GM21528 (cell line): ENCODE data around the gene MRPL49.
"Not testable (repeated sequence)": the region's sequence is repeated elsewhere in the genome, so short reads cannot be mapped to it uniquely, and the experiment has no call there.

ENCODE experiments used
- ATAC-seq: cut with Tn5 transposase; IDR thresholded peaks from one replicate; pipeline ENCODE4 v1.9.1; 2021; ENCODE audit warnings: mild to moderate bottlenecking, moderate library complexity; ENCODE audit not compliant: unreplicated experiment, low FRiP score

MRPL49 gene

DNA sequence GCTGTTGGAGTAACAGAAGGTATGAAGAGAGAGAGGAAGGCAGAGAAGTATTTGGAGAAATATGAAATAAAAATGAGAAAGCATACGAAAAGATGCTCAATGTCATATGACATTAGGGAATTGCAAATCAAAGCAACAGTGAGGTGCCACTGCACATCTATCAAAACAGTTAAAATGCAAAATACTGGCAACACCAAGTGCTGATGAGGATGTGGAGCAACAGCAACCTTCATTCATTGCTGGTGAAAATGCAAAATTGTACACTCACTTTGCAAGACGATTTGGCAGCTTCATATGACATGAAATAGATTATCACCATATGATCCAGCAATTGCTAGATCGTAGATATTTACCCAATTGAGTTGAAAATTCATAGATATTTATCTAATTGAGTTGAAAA is 38.5 kb downstream of the MRPL49 start:
- ATAC-seq = no peak

DNA sequence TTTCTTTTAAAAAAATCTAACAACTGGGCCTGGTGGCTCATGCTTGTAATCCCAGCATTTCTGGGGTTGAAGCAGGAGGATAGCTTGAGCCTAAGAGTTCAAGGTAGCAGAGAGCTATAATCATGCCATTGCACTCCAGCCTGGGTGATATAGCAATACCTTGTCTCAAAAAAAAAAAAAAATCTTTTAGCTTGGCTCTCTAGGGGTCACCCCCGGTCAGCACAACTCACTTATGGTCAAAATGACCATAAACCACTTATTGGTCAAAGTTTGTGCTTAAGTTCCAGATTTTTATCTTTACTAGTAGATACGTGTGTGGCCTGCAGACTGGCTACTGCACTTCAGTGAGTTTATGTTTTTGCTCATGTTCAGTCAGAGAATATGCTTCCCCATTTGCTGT is 41.6 kb downstream of the MRPL49 start:
- no peak for ATAC-seq

DNA sequence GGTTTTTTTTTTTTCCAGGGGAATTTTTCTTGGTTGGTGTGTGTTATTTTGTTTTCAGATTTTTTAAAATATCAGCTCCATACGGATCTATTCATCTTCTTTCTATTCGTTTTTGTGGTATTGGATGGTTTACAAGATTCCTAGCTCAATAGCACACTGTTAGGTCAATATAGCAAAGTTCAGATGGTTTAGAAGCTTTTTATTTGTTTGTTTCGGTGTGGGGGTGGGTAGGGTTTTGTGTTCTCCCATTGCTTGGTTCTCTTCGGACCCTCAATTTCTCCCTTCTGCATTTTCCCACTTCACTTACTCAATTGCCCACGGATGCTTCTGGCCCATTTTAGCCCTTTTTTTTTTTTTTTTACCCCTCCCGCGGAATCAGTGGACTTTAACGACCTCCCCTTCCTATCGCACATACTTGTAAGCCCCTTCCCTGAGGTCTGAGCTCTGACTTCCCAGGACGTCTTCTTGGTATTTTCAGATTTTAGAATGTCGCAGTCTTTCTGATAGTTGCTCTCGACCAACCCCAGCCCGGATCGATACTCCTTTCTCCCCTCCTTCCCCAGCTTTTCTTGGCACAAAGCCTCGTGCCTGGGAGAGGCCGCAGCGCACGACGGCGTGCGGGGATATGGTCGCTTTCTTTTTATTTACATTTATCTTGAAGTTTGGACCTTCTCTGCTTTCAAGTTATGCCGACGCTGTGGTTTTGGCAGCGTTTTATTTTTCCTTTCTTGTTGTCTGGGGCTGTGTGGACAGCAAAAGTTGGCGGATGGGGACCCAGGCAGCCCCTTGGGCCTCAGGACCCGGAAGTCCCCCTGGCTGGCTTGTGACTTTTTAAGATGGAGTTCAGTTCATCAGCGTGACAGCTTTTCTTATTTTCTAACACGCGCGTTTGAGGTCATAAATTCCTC is 43.5 kb downstream of the MRPL49 start:
- no peak for ATAC-seq

DNA sequence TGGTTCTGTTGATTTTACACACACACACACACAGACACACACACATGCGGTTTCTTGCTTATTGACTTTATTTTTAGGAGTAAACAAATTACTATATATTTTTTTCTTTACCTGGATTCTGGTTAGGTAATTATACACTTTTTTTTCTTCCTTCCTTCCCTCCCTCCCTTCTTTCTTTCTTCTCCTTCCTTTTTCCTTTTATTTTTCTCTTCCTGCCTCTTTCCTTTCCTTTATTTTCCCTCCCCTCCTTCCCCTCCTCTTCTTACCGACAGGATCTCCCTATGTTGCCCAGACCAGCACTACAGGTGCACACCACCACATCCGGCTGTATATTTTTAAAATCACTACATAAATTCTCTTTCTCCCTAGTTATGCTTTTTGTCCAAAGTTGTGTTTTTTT is 44.8 kb downstream of the MRPL49 start:
- ATAC-seq = no peak

DNA sequence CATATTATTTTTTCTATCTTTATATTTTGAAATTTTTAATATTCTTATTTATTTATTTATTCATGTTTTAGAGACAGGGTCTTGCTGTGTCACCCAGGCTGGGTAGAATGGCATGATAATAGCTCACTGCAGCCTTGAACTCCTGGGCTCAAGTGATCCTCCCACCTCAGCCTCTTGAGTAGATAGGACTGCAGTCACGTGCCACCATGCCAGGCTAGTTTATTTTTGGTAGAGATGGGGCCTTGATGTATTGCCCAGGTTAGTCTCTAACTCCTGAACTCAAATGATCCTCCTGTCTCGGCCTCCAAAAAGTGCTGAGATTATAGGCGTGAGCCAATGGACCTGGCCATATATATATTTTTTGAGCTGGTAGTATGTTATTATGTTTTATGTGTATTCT is 45.5 kb downstream of the MRPL49 start:
- no peak for ATAC-seq

DNA sequence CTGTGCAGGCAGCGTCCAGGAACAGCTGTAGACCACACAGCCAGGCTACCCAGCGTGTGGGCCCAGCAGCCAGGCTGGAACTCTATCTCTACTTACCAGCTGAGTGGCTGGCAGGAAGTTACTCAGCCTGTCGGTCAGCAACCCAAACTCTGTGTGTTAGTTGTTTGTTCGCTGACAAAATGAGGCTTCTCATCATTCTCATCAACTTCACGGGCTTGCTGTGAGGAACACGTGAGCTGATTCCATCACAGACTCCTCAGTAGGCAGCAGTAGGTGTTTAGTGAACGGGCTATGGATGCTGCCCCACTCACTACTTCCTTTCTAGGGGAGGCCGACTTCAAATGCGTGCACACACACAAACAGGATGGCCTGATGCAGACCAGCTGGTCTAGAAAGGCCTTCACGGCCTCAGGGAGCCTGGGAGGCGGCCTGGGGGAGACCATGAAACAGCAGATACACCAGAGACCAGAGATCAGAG is 47.1 kb downstream of the MRPL49 start:
- no peak for ATAC-seq

DNA sequence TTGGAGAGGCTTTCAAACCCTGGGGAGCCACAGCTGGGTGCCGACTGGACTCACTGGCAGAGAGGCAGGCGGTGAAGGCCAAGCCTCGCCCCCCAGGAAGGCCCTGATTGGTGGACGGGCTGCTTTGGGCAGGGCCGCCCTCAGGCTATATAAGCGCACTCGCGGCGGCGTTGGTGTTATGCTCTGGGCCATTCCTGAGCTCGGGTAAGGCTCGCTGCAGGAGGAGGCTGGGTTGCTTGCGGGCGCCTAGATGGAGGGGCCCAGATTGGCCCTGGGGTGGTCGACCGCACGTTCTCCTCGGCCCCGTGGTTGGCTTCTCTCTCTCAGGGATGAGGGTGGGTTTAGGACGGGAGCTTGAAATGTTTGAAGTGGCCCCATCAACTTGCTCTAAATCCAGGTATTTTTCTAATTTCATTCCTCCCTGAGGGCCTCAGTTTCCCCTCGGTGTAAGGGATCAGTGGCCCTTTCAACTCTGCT is 48.0 kb downstream of the MRPL49 start, which contains the start of gene SPDYC:
TSS of gene SPDYC (plus strand) at position 176 of the 477 bp plus-strand sequence. CDS start 1,125 bp downstream, outside the sequence.
- ATAC-seq = no peak

DNA sequence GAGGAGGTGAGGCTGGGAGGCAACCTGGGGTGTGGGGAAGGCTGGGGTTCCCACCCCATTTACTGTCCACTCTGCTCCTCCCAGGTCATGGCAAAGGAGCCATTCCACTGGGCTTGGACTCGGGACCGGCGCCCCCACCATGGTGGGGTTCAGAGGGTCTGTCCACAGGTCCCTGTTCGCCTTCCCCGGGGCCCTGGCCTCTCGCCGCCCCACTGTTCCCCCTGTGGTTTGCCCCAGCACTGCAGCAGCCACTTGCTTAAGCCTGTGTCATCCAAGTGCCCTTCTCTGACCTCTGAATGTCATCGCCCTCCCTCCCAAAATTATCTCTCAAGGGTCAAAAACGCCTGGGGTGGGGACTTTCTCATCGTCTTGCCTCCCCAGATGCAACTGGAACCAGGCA is 50.5 kb downstream of the MRPL49 start:
- no peak for ATAC-seq

DNA sequence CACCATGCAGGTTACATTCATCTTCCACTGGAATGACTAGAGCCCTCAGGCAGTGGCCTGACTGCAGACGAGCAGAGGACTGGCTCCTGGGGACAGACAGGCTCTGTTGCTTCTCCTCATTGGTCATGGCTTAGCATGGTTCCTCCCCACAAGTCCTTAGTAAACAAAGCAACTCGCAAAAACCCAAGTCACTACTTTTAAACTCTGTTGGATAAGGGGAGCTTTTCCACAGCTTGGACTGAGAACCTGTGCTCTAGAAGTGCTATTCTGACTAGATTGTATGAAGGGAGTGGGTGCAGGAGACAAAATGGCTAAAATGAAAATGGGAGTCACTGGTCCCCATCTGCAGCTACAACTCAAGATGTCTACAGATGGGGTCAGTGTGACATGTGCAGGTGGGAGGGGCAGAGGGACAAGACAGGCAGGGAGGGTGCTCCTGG is 52.5 kb downstream of the MRPL49 start:
- ATAC-seq = not testable (repeated sequence)
